Astrocyte (in vitro differentiated cells and primary cell): Measurements from ENCODE around the gene HEXB. TPM values are rescaled to one million over a fixed set of nuclear protein-coding genes. Genes with fewer than 3 reads are reported as not detected.
A peak's percentile ranks its signal among the peaks of the same experiment; 100 is the strongest.

ENCODE experiments used
- DNase-seq: peaks from one replicate; pipeline ENCODE4 v3.0.0-alpha.2; 2010; ENCODE audit warnings: low read depth
- FAIRE-seq: peaks from 2 replicates; lab custom pipeline; 2011; peaks lifted over from hg19 to GRCh38; lab: Jason Lieb, UNC
- H2AFZ ChIP-seq: 2 replicates; pipeline ENCODE4 v1.6.0; 2012; ENCODE audit warnings: low read depth, low read length, inconsistent platforms
- H3K27ac ChIP-seq: 2 replicates; pipeline ENCODE4 v1.5.1; 2011; ENCODE audit warnings: low read depth, low read length, inconsistent platforms
- H3K27me3 ChIP-seq: 2 replicates; pipeline ENCODE4 v1.6.0; 2011; ENCODE audit warnings: low read length, inconsistent platforms; ENCODE audit not compliant: insufficient read depth
- H3K36me3 ChIP-seq: 2 replicates; pipeline ENCODE4 v1.5.1; 2011; ENCODE audit warnings: low read length, inconsistent platforms; ENCODE audit not compliant: insufficient read depth
- H3K4me1 ChIP-seq: 2 replicates; pipeline ENCODE4 v1.5.1; 2011; ENCODE audit warnings: low read length, inconsistent platforms; ENCODE audit not compliant: insufficient read depth
- H3K4me2 ChIP-seq: 2 replicates; pipeline ENCODE4 v1.6.0; 2012; ENCODE audit warnings: low read length, inconsistent platforms
- H3K4me3 ChIP-seq: 2 replicates; pipeline ENCODE4 v1.5.1; 2011; ENCODE audit warnings: low read depth, mild to moderate bottlenecking, low read length, inconsistent platforms; ENCODE audit not compliant: insufficient read depth
- H3K79me2 ChIP-seq: 2 replicates; pipeline ENCODE4 v1.6.0; 2012; ENCODE audit warnings: mild to moderate bottlenecking, low read length, inconsistent platforms; ENCODE audit not compliant: insufficient read depth
- H3K9ac ChIP-seq: 2 replicates; pipeline ENCODE4 v1.6.0; 2012; ENCODE audit warnings: mild to moderate bottlenecking, low read length, inconsistent platforms
- H3K9me3 ChIP-seq: 2 replicates; pipeline ENCODE4 v1.5.1; 2012; ENCODE audit warnings: low read depth, mild to moderate bottlenecking, low read length, inconsistent platforms; ENCODE audit not compliant: insufficient read depth
- H4K20me1 ChIP-seq: 2 replicates; pipeline ENCODE4 v1.6.0; 2012; ENCODE audit warnings: low read length, inconsistent platforms; ENCODE audit not compliant: insufficient read depth
- H3K27ac Mint-ChIP-seq: one replicate; pipeline ENCODE4 v1.8.0; 2021; ENCODE audit warnings: mild to moderate bottlenecking, mixed read lengths; ENCODE audit not compliant: unreplicated experiment
- H3K27me3 Mint-ChIP-seq: one replicate; pipeline ENCODE4 v1.8.0; 2021; ENCODE audit warnings: low read depth, mixed read lengths; ENCODE audit not compliant: unreplicated experiment
- H3K36me3 Mint-ChIP-seq: one replicate; pipeline ENCODE4 v1.8.0; 2021; ENCODE audit warnings: low read depth, mixed read lengths; ENCODE audit not compliant: unreplicated experiment
- H3K4me1 Mint-ChIP-seq: one replicate; pipeline ENCODE4 v1.8.0; 2021; ENCODE audit warnings: low read depth, mixed read lengths; ENCODE audit not compliant: unreplicated experiment
- H3K4me3 Mint-ChIP-seq: one replicate; pipeline ENCODE4 v1.8.0; 2021; ENCODE audit warnings: mild to moderate bottlenecking, moderate library complexity, mixed read lengths; ENCODE audit not compliant: unreplicated experiment
- H3K9me3 Mint-ChIP-seq: one replicate; pipeline ENCODE4 v1.8.0; 2021; ENCODE audit warnings: mild to moderate bottlenecking, mixed read lengths; ENCODE audit not compliant: unreplicated experiment
- EZH2 ChIP-seq: IDR thresholded peaks from 2 replicates; pipeline ENCODE4 v1.6.1; 2012; ENCODE audit warnings: mild to moderate bottlenecking, low read length, inconsistent platforms; ENCODE audit not compliant: insufficient read depth
- total RNA-seq: library from RNA; stranded (reverse); gene quantifications from 2 replicates; pipeline ENCODE4 v1.2.1, GENCODE V29; 2021
- TF ChIP-seq, protein P1 (sequence below): IDR thresholded peaks from 2 replicates; pipeline ENCODE4 v1.5.1; 2011; ENCODE audit warnings: low read depth, mild to moderate bottlenecking, inconsistent platforms, low read length, moderate library complexity; ENCODE audit not compliant: insufficient read depth

Gene HEXB
- total RNA-seq, 1 donor from 2014 or later, result 96.3 TPM

DNA sequence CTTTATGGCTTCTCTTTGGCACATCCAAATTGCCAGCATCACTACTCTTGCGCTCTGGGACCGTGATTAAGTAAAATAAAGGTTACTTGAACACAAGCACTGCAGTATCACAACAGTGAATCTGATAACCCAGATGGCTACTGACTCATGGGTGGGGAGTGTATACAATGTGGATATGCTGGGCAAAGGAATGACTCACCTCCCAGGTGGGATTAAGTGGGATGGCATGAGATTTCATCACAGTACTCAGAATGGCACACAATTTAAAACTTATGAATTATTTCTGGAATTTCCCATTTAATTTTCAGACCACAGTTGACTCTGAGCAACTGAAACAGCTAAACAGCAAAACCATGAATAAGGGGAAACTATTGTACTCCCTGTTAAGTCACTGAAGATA lies 77.6 kb downstream of the HEXB start:
- Histone ChIP-seq H3K4me1 (peaks cover 3% of the 10 kb centered on the region), H3K4me3 (no peak overlapping the region), H3K27me3 (no peaks in the 10 kb centered on the region), H4K20me1 (peaks cover under 1% of the 10 kb centered on the region), H3K27ac (peak overlapping the region; percentile 29), H3K4me2 (peak overlapping the region; percentile 17), H2AFZ (no peak overlapping the region), H3K79me2 (peaks cover 51% of the 10 kb centered on the region), H3K9ac (no peak overlapping the region), H3K36me3 (peaks cover 18% of the 10 kb centered on the region), H3K9me3 (no peaks in the 10 kb centered on the region)
- H3K36me3 Mint-ChIP-seq, result peaks cover 11% of the 10 kb centered on the region
- no peaks in the 10 kb centered on the region for H3K9me3 Mint-ChIP-seq
- peak overlapping the region; percentile 96 for H3K27ac Mint-ChIP-seq
- DNase-seq (peak; percentile 76), FAIRE-seq (no peak)
- peaks cover 36% of the 10 kb centered on the region for H3K4me1 Mint-ChIP-seq
- H3K27me3 Mint-ChIP-seq, result no peaks in the 10 kb centered on the region
- H3K4me3 Mint-ChIP-seq, result no peak overlapping the region
- TF ChIP-seq, protein P1, sequence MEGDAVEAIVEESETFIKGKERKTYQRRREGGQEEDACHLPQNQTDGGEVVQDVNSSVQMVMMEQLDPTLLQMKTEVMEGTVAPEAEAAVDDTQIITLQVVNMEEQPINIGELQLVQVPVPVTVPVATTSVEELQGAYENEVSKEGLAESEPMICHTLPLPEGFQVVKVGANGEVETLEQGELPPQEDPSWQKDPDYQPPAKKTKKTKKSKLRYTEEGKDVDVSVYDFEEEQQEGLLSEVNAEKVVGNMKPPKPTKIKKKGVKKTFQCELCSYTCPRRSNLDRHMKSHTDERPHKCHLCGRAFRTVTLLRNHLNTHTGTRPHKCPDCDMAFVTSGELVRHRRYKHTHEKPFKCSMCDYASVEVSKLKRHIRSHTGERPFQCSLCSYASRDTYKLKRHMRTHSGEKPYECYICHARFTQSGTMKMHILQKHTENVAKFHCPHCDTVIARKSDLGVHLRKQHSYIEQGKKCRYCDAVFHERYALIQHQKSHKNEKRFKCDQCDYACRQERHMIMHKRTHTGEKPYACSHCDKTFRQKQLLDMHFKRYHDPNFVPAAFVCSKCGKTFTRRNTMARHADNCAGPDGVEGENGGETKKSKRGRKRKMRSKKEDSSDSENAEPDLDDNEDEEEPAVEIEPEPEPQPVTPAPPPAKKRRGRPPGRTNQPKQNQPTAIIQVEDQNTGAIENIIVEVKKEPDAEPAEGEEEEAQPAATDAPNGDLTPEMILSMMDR, result no peak
- no peak for TF ChIP-seq EZH2

DNA sequence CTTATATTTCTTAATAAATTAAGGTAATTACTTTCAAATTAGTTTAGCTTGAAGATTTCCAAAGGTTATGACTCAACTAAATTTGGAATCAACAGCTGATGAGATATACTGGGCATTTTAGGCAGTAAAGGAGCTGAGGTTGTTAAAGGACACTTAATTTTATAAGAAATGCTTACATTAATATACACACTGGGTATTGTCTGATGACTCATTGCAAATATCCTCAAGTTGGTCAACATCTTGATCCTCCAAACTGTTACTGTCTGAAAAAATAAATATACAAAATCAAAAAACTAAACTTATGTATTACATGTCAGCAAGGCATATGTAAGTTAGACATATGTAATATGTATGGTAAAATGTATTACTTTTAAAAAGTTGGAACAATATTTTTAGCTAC lies 78.5 kb downstream of the HEXB start:
- no peak overlapping the region for H3K4me3 ChIP-seq
- H3K9me3 ChIP-seq, result no peaks in the 10 kb centered on the region
- H3K4me3 Mint-ChIP-seq, result no peak overlapping the region
- H3K36me3 ChIP-seq, result peaks cover 9% of the 10 kb centered on the region
- peaks cover 10% of the 10 kb centered on the region for H3K4me1 ChIP-seq
- H3K27me3 ChIP-seq, result no peaks in the 10 kb centered on the region
- H3K27ac Mint-ChIP-seq, result no peak overlapping the region
- no peak overlapping the region for H3K27ac ChIP-seq
- H3K79me2 ChIP-seq, result peaks cover 61% of the 10 kb centered on the region
- H3K36me3 Mint-ChIP-seq, result peaks cover 5% of the 10 kb centered on the region
- no peaks in the 10 kb centered on the region for H3K27me3 Mint-ChIP-seq
- no peak overlapping the region for H3K4me2 ChIP-seq
- H3K4me1 Mint-ChIP-seq, result peaks cover 36% of the 10 kb centered on the region
- no peaks in the 10 kb centered on the region for H3K9me3 Mint-ChIP-seq
- FAIRE-seq (peak; percentile 63), DNase-seq (no peak)
- H3K9ac ChIP-seq, result no peak overlapping the region
- H4K20me1 ChIP-seq, result peaks cover 8% of the 10 kb centered on the region
- TF ChIP-seq, protein P1, result no peak
- no peak for TF ChIP-seq EZH2
- no peak overlapping the region for H2AFZ ChIP-seq

GRCh38 chr5:74765201-74765600 lies 80.2 kb downstream of the HEXB start:
- peaks cover 2% of the 10 kb centered on the region for H3K36me3 Mint-ChIP-seq
- H3K4me1 Mint-ChIP-seq, result peaks cover 36% of the 10 kb centered on the region
- H3K4me1 ChIP-seq, result peaks cover 10% of the 10 kb centered on the region
- no peak overlapping the region for H3K4me3 ChIP-seq
- no peak for TF ChIP-seq EZH2
- TF ChIP-seq, protein P1, result no peak
- no peak overlapping the region for H3K9ac ChIP-seq
- no peaks in the 10 kb centered on the region for H3K9me3 Mint-ChIP-seq
- H3K4me2 ChIP-seq, result peak overlapping the region; percentile 94
- DNase-seq (peak; percentile 6), FAIRE-seq (no peak)
- H3K36me3 ChIP-seq, result peaks cover 15% of the 10 kb centered on the region
- no peaks in the 10 kb centered on the region for H3K27me3 Mint-ChIP-seq
- no peak overlapping the region for H3K27ac Mint-ChIP-seq
- no peaks in the 10 kb centered on the region for H3K9me3 ChIP-seq
- H3K79me2 ChIP-seq, result peaks cover 65% of the 10 kb centered on the region
- H2AFZ ChIP-seq, result no peak overlapping the region
- peak overlapping the region; percentile 99 for H3K4me3 Mint-ChIP-seq
- H3K27ac ChIP-seq, result no peak overlapping the region
- H3K27me3 ChIP-seq, result no peaks in the 10 kb centered on the region
- H4K20me1 ChIP-seq, result peaks cover 9% of the 10 kb centered on the region
